A549 (cell line): Measurements from ENCODE around the gene FILIP1L.

Experiments used
- EP300 ChIP-seq, 2 experiments: fragments of >200 bp; sonication (Bioruptor Twin); formaldehyde crosslinking; IDR thresholded peaks; 2 replicates in 1 of 2; 3 replicates in 1 of 2; pipeline ENCODE4 v1.6.1; 2016 to 2017
- MYC ChIP-seq: IDR thresholded peaks from 2 replicates; pipeline ENCODE4 v1.6.1; 2012; ENCODE audit warnings: mild to moderate bottlenecking, inconsistent platforms, low read length, improper control_type of control experiment, borderline replicate concordance
- POLR2A ChIP-seq: IDR thresholded peaks from 2 replicates; pipeline ENCODE4 v1.6.1; 2012; ENCODE audit warnings: mild to moderate bottlenecking, low read length

- TF ChIP-seq POLR2A (no peak), EP300 (IDR thresholded peaks at IDR 0.05) (no peak), MYC (no peak)
Measured at GRCh38 chr3:99915906-99916432, 198.3 kb downstream of the FILIP1L start.
